HG02970 (cell line): ENCODE data around the gene SNRK.

Source experiments
- ATAC-seq: cut with Tn5 transposase; IDR thresholded peaks from one replicate; pipeline ENCODE4 v1.9.1; 2021; ENCODE audit warnings: mild to moderate bottlenecking, moderate library complexity, moderate number of reproducible peaks; ENCODE audit not compliant: unreplicated experiment, low FRiP score

SNRK gene

DNA sequence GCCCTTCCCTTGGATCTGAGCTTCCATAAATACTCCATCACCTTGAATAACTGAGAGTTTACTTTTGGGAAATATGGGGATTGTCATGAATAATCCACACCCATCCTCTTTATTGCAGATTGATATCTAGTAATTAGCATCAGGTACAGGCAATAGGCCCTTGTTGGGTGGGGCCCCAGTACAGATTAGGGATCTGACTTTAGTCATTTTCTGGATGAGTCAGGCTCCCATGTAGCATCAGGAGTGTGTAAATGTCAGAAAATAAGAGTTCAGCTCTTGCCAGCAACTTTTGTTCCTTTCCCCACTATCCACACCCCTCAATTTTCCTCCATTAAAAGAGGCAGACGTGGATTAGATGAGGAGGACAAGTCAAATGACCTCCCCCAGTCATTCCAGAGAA is 17.7 kb upstream of the SNRK start:
- no peak for ATAC-seq

- no peak for ATAC-seq
These were observed 16.3 kb upstream of the SNRK start for GRCh38 chr3:43270078-43270477.

- ATAC-seq, result no peak
These were observed 12.9 kb upstream of the SNRK start for GRCh38 chr3:43273416-43273815.

GRCh38 chr3:43279082-43279481 is 7.3 kb upstream of the SNRK start:
- no peak for ATAC-seq

DNA sequence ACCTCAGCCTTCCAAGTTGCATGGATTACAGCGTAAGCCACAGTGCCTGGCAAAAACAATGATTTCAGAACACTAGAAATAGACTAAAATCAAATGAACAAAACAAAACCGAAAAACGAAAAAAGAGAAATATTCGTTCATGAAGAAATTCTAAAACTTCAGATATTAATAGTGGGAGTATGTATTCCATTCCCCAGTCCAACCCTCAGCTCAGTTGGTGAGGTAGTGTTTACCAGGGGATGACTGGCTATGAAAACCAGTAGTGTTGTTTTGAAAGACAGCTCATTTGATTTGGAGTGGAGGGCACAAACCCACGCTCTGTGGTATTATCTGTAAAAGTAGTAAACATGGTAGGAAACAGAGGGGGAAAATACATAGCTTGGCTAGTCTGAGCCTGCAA is 6.8 kb upstream of the SNRK start:
- no peak for ATAC-seq

DNA sequence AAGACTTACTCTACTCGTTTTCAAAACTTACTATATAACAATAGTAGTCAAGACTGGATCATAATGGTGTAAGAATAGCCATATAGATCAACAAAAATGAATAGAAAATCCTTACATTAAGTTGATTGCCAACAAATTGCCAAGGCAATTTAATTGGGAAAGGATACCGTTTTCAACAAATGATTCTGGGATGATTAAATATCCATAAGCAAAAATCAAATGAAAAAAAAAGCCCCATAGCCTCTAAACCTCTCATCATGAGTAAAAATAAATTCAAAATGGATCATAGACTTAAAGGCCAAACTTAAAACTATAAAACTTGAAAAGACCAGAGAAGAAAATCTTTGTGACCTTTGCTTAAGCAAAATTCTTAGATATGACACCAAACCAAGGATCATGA is 5.3 kb upstream of the SNRK start:
- no peak for ATAC-seq

DNA sequence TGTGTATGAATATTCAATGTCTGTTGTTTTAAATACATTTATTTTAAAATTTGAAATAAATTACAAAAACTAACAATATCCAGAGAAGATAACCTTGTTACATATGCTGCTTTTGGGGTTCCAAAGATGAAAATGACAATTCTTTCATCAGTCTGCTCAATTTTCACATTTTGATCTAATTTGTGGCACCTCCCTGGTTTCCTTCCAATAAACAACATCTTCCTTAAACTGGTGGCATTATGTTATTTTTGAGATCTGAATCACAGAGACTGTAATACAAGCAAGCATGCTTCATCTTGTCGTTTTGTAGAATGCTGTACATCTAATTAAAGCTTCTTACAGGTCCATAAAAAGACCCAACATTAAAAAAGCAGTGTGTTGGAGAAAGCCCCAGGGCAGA is 2.2 kb upstream of the SNRK start:
- no peak for ATAC-seq

GRCh38 chr3:43285644-43286043 is 696 bp upstream of the SNRK start:
- no peak for ATAC-seq

- no peak for ATAC-seq
These were observed 630 bp downstream of the SNRK start for GRCh38 chr3:43286841-43287499.

DNA sequence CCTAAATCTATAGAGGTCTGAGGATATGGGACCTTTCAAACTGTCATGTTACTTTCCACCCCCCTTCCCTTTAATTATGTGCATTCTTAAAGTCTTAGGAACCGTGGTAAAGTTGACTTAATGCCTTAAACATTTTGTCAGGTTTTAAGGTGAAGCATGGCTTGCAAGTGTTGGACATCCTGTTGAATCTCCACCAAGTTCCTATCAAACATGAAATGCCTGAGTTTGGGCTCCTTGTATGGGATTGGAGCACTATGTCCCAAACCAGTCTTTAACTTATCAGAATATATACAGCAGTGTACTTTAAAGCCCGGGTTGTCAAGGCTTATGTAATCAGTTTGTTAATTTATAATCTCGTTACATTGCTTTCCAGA is 1.1 kb downstream of the SNRK start:
- no peak for ATAC-seq

DNA sequence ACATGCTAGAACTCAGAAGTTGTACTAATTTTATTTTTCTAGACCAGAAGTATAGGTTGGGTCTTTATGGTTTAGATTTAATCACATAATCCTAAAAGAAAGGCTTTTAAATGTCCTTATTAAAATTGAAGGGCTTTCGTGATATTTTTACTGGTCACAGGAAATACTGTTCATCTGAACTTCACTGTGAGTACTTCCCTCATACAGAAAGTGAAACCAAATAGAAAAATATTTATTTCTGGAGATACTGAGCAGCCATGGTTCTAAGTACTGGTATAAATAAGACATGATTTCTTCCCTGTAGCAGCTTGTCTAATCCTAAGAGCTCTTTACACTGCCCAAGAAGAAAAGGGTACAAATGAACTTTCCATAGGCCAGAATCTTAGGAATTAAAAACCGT is 2.0 kb downstream of the SNRK start:
- no peak for ATAC-seq

GRCh38 chr3:43288850-43289249 is 2.5 kb downstream of the SNRK start:
- no peak for ATAC-seq

- no peak for ATAC-seq
These were observed 3.1 kb downstream of the SNRK start for GRCh38 chr3:43289401-43289800.

DNA sequence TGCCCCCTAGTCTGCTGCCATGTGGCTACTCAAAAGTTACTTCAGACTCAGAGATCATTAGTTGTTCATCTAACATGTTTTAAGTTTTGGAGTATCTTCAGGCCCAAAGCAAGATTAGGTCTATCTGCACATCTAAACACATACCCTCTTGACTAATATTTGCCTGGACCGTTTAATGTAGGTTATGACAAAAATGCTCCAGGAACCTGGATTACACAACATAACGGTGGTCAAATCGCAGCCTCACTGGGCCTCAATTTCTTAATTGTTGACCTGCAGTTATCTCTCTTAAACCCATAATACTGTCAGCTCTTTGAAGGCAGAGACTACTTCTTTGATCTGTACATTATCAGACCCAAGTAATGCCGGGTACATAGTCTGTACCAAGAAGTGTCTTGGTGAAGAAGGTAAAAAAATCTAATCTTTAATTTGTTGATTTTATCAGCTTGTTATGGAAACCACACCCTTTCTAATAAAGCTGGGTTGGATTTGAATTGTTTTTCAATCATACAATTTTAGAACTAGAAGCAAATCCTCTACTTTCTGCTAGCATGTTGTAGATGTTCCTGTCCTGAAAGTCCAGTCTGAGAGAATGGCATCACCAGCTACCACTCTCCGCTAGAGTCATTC is 3.6 kb downstream of the SNRK start:
- ATAC-seq, result no peak

GRCh38 chr3:43290956-43291355 is 4.6 kb downstream of the SNRK start:
- no peak for ATAC-seq

DNA sequence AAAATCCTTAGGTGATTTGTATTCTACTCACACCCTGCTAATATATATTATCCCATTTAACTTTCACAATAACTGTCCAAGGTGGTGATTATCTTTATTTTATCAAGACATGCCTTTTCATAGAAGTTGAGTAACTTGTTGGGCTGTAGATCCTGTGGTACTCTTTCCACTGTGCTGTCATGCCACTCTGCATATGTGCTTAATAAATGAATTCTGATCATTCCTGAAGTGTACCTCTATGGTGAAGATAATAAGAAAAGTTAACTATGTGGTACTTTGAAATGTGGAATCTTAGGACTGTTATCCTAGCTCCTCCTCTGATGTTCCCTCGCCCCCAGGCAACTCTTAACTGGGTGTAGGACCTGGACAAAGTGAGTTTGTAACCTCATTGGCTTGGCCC is 5.2 kb downstream of the SNRK start:
- ATAC-seq, result no peak

DNA sequence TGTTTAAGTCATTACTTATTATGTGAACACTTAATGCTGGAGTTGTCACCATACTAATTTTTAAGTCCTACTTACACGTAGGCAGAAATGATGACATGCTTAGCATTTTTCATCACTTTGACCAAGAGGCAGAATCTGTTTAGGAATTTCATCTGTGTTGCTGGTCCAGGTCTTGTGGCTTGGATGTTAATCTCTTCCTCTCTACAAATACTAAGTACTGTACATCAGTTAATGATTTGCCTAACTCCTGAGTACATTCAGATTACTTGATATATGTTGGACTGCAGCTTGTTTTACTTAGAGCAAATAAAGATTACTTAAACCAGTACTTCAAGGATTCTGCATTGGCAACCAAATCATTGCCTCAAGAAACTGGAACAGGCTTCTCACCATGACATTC is 8.6 kb downstream of the SNRK start:
- ATAC-seq, result no peak

- no peak for ATAC-seq
These were observed 10.2 kb downstream of the SNRK start for GRCh38 chr3:43296565-43296964.

- no peak for ATAC-seq
These were observed 12.0 kb downstream of the SNRK start for GRCh38 chr3:43298292-43298691.

DNA sequence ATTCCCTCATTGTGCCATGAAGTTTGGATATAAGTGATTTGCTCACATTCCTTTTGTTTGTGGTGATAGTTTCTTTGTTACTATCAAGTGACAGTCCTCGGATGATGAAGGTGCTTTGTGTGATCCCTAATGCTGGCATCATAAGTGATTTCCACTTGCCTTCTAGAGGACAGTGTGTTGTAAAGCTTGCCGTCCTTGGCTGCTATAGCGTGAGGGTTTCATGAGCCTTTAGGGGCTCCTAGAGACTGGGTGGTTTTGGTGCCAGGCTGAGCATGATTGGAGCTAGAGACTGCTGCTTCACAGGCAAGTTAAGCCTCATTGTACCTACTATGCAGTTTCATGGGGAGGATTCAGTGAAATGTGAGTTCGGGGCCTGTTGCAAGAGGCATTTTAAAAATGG is 12.4 kb downstream of the SNRK start:
- ATAC-seq, result no peak

- no peak for ATAC-seq
These were observed 16.0 kb downstream of the SNRK start for GRCh38 chr3:43302116-43302880.

GRCh38 chr3:43304126-43304525 is 17.8 kb downstream of the SNRK start:
- ATAC-seq, result no peak
